ENCODE results near the gene POLR2I.

DNA sequence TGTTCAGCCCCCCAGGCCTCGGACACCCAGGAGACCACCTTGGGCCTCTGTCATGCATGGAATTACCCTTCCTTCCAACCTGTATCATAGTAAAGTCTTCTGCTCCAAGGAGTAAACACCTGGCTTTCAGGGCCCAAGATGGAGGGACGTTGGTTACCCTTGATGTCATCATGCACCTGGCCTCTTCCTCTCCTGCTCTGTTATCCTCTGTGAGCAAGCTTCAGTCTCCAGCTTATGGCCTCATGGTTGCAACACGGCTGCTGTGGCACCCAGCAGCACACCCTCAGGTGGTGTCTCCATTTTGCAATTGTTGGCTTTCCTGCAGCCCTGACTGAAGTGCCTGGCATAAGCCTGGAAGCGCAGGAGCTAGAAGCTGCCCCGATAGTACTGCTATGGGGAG, 7.7 kb downstream of the POLR2I start:
- TF ChIP-seq, protein P1, sequence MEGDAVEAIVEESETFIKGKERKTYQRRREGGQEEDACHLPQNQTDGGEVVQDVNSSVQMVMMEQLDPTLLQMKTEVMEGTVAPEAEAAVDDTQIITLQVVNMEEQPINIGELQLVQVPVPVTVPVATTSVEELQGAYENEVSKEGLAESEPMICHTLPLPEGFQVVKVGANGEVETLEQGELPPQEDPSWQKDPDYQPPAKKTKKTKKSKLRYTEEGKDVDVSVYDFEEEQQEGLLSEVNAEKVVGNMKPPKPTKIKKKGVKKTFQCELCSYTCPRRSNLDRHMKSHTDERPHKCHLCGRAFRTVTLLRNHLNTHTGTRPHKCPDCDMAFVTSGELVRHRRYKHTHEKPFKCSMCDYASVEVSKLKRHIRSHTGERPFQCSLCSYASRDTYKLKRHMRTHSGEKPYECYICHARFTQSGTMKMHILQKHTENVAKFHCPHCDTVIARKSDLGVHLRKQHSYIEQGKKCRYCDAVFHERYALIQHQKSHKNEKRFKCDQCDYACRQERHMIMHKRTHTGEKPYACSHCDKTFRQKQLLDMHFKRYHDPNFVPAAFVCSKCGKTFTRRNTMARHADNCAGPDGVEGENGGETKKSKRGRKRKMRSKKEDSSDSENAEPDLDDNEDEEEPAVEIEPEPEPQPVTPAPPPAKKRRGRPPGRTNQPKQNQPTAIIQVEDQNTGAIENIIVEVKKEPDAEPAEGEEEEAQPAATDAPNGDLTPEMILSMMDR (IDR thresholded peaks at IDR 0.05) = no peak
- no peak for TF ChIP-seq SIN3A (IDR thresholded peaks at IDR 0.05; ENCODE audit: borderline replicate concordance, insufficient read depth, low read depth, low read length)
